VCaP (cell line): ENCODE measurements around the gene SH2D1A.
A peak's percentile ranks its signal among the peaks of the same experiment; 100 is the strongest.

Experiments used
- H3K27ac ChIP-seq: fragments of 450-650 bp; 2 replicates; pipeline ENCODE4 v1.5.1; 2017
- CTCF ChIP-seq: fragments of 450-650 bp; conservative IDR thresholded peaks from 2 replicates; pipeline ENCODE4 v1.5.1; 2017; ENCODE audit warnings: mild to moderate bottlenecking, moderate library complexity

Gene SH2D1A

GRCh38 chrX:124386401-124386800, 40.0 kb downstream of the SH2D1A start:
- no peak overlapping the region for H3K27ac ChIP-seq
- TF ChIP-seq CTCF = no peak

GRCh38 chrX:124388562-124388961, 42.2 kb downstream of the SH2D1A start:
- H3K27ac ChIP-seq = no peak overlapping the region
- TF ChIP-seq CTCF = peak; percentile 64

GRCh38 chrX:124392794-124393193, 46.4 kb downstream of the SH2D1A start:
- H3K27ac ChIP-seq = no peak overlapping the region
- TF ChIP-seq CTCF = no peak

GRCh38 chrX:124393238-124393637, 46.9 kb downstream of the SH2D1A start:
- no peak for TF ChIP-seq CTCF
- no peak overlapping the region for H3K27ac ChIP-seq

GRCh38 chrX:124393659-124394058, 47.3 kb downstream of the SH2D1A start:
- TF ChIP-seq CTCF = no peak
- no peak overlapping the region for H3K27ac ChIP-seq

- TF ChIP-seq CTCF = no peak
- H3K27ac ChIP-seq = no peak overlapping the region
These were observed 49.0 kb downstream of the SH2D1A start for GRCh38 chrX:124395145-124395880.

GRCh38 chrX:124401696-124402095, 55.3 kb downstream of the SH2D1A start:
- no peak for TF ChIP-seq CTCF
- no peak overlapping the region for H3K27ac ChIP-seq
